IPS DF 4.7 (cell line): Measurements from ENCODE around the gene ZNF677.
"Not testable (repeated sequence)": the region's sequence is repeated elsewhere in the genome, so short reads cannot be mapped to it uniquely, and the experiment has no call there.

Experiments used
- DNase-seq: peaks from one replicate; pipeline ENCODE4 v3.0.0-alpha.2; 2013; ENCODE audit warnings: low spot score; ENCODE audit errors: extremely low read depth

ZNF677 gene

GRCh38 chr19:53193535-53194222, 61.0 kb downstream of the ZNF677 start:
- no peak for DNase-seq

GRCh38 chr19:53192771-53193534, 61.7 kb downstream of the ZNF677 start, which contains the start of gene ZNF665:
Gene ZNF665 (minus strand): TSS chr19:53193358. CDS start chr19:53182898, 10,460 bp downstream.
- DNase-seq: no peak

- DNase-seq: no peak
These were observed 64.4 kb downstream of the ZNF677 start for GRCh38 chr19:53190253-53190652.

- DNase-seq: not testable (repeated sequence)
These were observed 64.9 kb downstream of the ZNF677 start for GRCh38 chr19:53189691-53190198.
